Measurements from ENCODE around the gene CFAP61.

Gene CFAP61

GRCh38 chr20:20073801-20074371, 21.6 kb downstream of the CFAP61 start:
- Histone ChIP-seq H3K36me3 (ENCODE audit: control insufficient read depth, insufficient read depth, low read length) (no peaks in the 10 kb centered on the region), H3K4me3 (ENCODE audit: low read length) (no peak overlapping the region), H3K27me3 (ENCODE audit: control insufficient read depth, insufficient read depth, low read length) (no peaks in the 10 kb centered on the region), H3K9me3 (ENCODE audit: control insufficient read depth, insufficient read depth, low read length) (no peaks in the 10 kb centered on the region), H3K27ac (ENCODE audit: low read length) (no peak overlapping the region), H3K4me1 (ENCODE audit: control insufficient read depth, insufficient read depth, low read length) (peaks cover 1% of the 10 kb centered on the region; the same call in 1 of the 2 replicates)
- no CpG with 5 or more reads among the region's 15 CpGs for WGBS (ENCODE audit: insufficient coverage, insufficient read length)
- DNase-seq (ENCODE audit: low read depth, low spot score), result no peak

- Histone ChIP-seq H3K27ac (ENCODE audit: low read length) (no peak overlapping the region), H3K4me1 (ENCODE audit: control insufficient read depth, insufficient read depth, low read length) (peaks cover 4% of the 10 kb centered on the region; the same call in 1 of the 2 replicates), H3K9me3 (ENCODE audit: control insufficient read depth, insufficient read depth, low read length) (no peaks in the 10 kb centered on the region), H3K36me3 (ENCODE audit: control insufficient read depth, insufficient read depth, low read length) (no peaks in the 10 kb centered on the region), H3K4me3 (ENCODE audit: low read length) (no peak overlapping the region), H3K27me3 (ENCODE audit: control insufficient read depth, insufficient read depth, low read length) (no peaks in the 10 kb centered on the region)
- WGBS (ENCODE audit: insufficient coverage, insufficient read length), result no CpG with 5 or more reads among the region's 4 CpGs
- no peak for DNase-seq (ENCODE audit: low read depth, low spot score)
Measured at GRCh38 chr20:20075032-20075431, 22.7 kb downstream of the CFAP61 start.

GRCh38 chr20:20076297-20077065, 24.1 kb downstream of the CFAP61 start:
- no peak overlapping the region for H3K27ac ChIP-seq (ENCODE audit: low read length)
- H3K9me3 ChIP-seq (ENCODE audit: control insufficient read depth, insufficient read depth, low read length), result no peaks in the 10 kb centered on the region
- DNase-seq (ENCODE audit: low read depth, low spot score), result no peak
- H3K4me3 ChIP-seq (ENCODE audit: low read length), result no peak overlapping the region
- WGBS (ENCODE audit: insufficient coverage, insufficient read length), result no CpG with 5 or more reads among the region's 9 CpGs
- peaks cover 4% of the 10 kb centered on the region; the same call in 1 of the 2 replicates for H3K4me1 ChIP-seq (ENCODE audit: control insufficient read depth, insufficient read depth, low read length)
- no peaks in the 10 kb centered on the region for H3K36me3 ChIP-seq (ENCODE audit: control insufficient read depth, insufficient read depth, low read length)
- no peaks in the 10 kb centered on the region for H3K27me3 ChIP-seq (ENCODE audit: control insufficient read depth, insufficient read depth, low read length)

GRCh38 chr20:20078041-20078440, 25.7 kb downstream of the CFAP61 start:
- no peaks in the 10 kb centered on the region for H3K9me3 ChIP-seq (ENCODE audit: control insufficient read depth, insufficient read depth, low read length)
- H3K4me3 ChIP-seq (ENCODE audit: low read length), result no peak overlapping the region
- peaks cover 4% of the 10 kb centered on the region; the same call in 1 of the 2 replicates for H3K4me1 ChIP-seq (ENCODE audit: control insufficient read depth, insufficient read depth, low read length)
- no peaks in the 10 kb centered on the region for H3K27me3 ChIP-seq (ENCODE audit: control insufficient read depth, insufficient read depth, low read length)
- H3K27ac ChIP-seq (ENCODE audit: low read length), result no peak overlapping the region
- 100% methylated on average over 1 of the region's 4 CpGs for WGBS (ENCODE audit: insufficient coverage, insufficient read length)
- H3K36me3 ChIP-seq (ENCODE audit: control insufficient read depth, insufficient read depth, low read length), result no peaks in the 10 kb centered on the region
- no peak for DNase-seq (ENCODE audit: low read depth, low spot score)

- no peak overlapping the region for H3K4me3 ChIP-seq (ENCODE audit: low read length)
- no peaks in the 10 kb centered on the region for H3K27me3 ChIP-seq (ENCODE audit: control insufficient read depth, insufficient read depth, low read length)
- no peak overlapping the region for H3K27ac ChIP-seq (ENCODE audit: low read length)
- H3K4me1 ChIP-seq (ENCODE audit: control insufficient read depth, insufficient read depth, low read length), result peaks cover 4% of the 10 kb centered on the region; the same call in 1 of the 2 replicates
- no peaks in the 10 kb centered on the region for H3K9me3 ChIP-seq (ENCODE audit: control insufficient read depth, insufficient read depth, low read length)
- no CpG with 5 or more reads among the region's 5 CpGs for WGBS (ENCODE audit: insufficient coverage, insufficient read length)
- no peaks in the 10 kb centered on the region for H3K36me3 ChIP-seq (ENCODE audit: control insufficient read depth, insufficient read depth, low read length)
- DNase-seq (ENCODE audit: low read depth, low spot score), result no peak
Measured at GRCh38 chr20:20079102-20079784, 26.9 kb downstream of the CFAP61 start.

- Histone ChIP-seq H3K27ac (ENCODE audit: low read length) (no peak overlapping the region), H3K36me3 (ENCODE audit: control insufficient read depth, insufficient read depth, low read length) (no peaks in the 10 kb centered on the region), H3K9me3 (ENCODE audit: control insufficient read depth, insufficient read depth, low read length) (no peaks in the 10 kb centered on the region), H3K4me3 (ENCODE audit: low read length) (no peak overlapping the region), H3K27me3 (ENCODE audit: control insufficient read depth, insufficient read depth, low read length) (no peaks in the 10 kb centered on the region), H3K4me1 (ENCODE audit: control insufficient read depth, insufficient read depth, low read length) (peaks cover 3% of the 10 kb centered on the region; the same call in 1 of the 2 replicates)
- no CpG with 5 or more reads among the region's 3 CpGs for WGBS (ENCODE audit: insufficient coverage, insufficient read length)
- no peak for DNase-seq (ENCODE audit: low read depth, low spot score)
Measured at GRCh38 chr20:20083807-20084206, 31.5 kb downstream of the CFAP61 start.

GRCh38 chr20:20084296-20084752, 32.0 kb downstream of the CFAP61 start:
- WGBS (ENCODE audit: insufficient coverage, insufficient read length), result no CpG with 5 or more reads among the region's 8 CpGs
- DNase-seq (ENCODE audit: low read depth, low spot score), result no peak

GRCh38 chr20:20085071-20085470, 32.7 kb downstream of the CFAP61 start:
- H3K4me1 ChIP-seq (ENCODE audit: control insufficient read depth, insufficient read depth, low read length), result no peaks in the 10 kb centered on the region
- no peak overlapping the region for H3K27ac ChIP-seq (ENCODE audit: low read length)
- no CpG with 5 or more reads among the region's 9 CpGs for WGBS (ENCODE audit: insufficient coverage, insufficient read length)
- H3K36me3 ChIP-seq (ENCODE audit: control insufficient read depth, insufficient read depth, low read length), result no peaks in the 10 kb centered on the region
- no peak for DNase-seq (ENCODE audit: low read depth, low spot score)
- no peaks in the 10 kb centered on the region for H3K9me3 ChIP-seq (ENCODE audit: control insufficient read depth, insufficient read depth, low read length)
- H3K4me3 ChIP-seq (ENCODE audit: low read length), result no peak overlapping the region
- no peaks in the 10 kb centered on the region for H3K27me3 ChIP-seq (ENCODE audit: control insufficient read depth, insufficient read depth, low read length)

More at GRCh38 chr20:20084296-20084752, 32.0 kb downstream of the CFAP61 start:
- no peaks in the 10 kb centered on the region for H3K9me3 ChIP-seq (ENCODE audit: control insufficient read depth, insufficient read depth, low read length)
- no peak overlapping the region for H3K27ac ChIP-seq (ENCODE audit: low read length)
- no peaks in the 10 kb centered on the region for H3K27me3 ChIP-seq (ENCODE audit: control insufficient read depth, insufficient read depth, low read length)
- H3K4me1 ChIP-seq (ENCODE audit: control insufficient read depth, insufficient read depth, low read length), result no peaks in the 10 kb centered on the region
- no peak overlapping the region for H3K4me3 ChIP-seq (ENCODE audit: low read length)
- no peaks in the 10 kb centered on the region for H3K36me3 ChIP-seq (ENCODE audit: control insufficient read depth, insufficient read depth, low read length)

- no CpG with 5 or more reads among the region's 2 CpGs for WGBS (ENCODE audit: insufficient coverage, insufficient read length)
- no peak overlapping the region for H3K4me3 ChIP-seq (ENCODE audit: low read length)
Measured at GRCh38 chr20:20085812-20086211, 33.5 kb downstream of the CFAP61 start.

GRCh38 chr20:20089018-20089417, 36.7 kb downstream of the CFAP61 start:
- no peak overlapping the region for H3K4me3 ChIP-seq (ENCODE audit: low read length)
- H3K9me3 ChIP-seq (ENCODE audit: control insufficient read depth, insufficient read depth, low read length), result no peaks in the 10 kb centered on the region
- no peak for DNase-seq (ENCODE audit: low read depth, low spot score)
- H3K4me1 ChIP-seq (ENCODE audit: control insufficient read depth, insufficient read depth, low read length), result no peaks in the 10 kb centered on the region
- WGBS (ENCODE audit: insufficient coverage, insufficient read length), result no CpG with 5 or more reads among the region's 4 CpGs
- no peaks in the 10 kb centered on the region for H3K27me3 ChIP-seq (ENCODE audit: control insufficient read depth, insufficient read depth, low read length)
- no peak overlapping the region for H3K27ac ChIP-seq (ENCODE audit: low read length)
- no peaks in the 10 kb centered on the region for H3K36me3 ChIP-seq (ENCODE audit: control insufficient read depth, insufficient read depth, low read length)

More at GRCh38 chr20:20085812-20086211, 33.5 kb downstream of the CFAP61 start:
- H3K36me3 ChIP-seq (ENCODE audit: control insufficient read depth, insufficient read depth, low read length), result no peaks in the 10 kb centered on the region
- H3K9me3 ChIP-seq (ENCODE audit: control insufficient read depth, insufficient read depth, low read length), result no peaks in the 10 kb centered on the region
- H3K27ac ChIP-seq (ENCODE audit: low read length), result no peak overlapping the region
- H3K27me3 ChIP-seq (ENCODE audit: control insufficient read depth, insufficient read depth, low read length), result no peaks in the 10 kb centered on the region
- DNase-seq (ENCODE audit: low read depth, low spot score), result no peak
- no peaks in the 10 kb centered on the region for H3K4me1 ChIP-seq (ENCODE audit: control insufficient read depth, insufficient read depth, low read length)
